AG04449 (cell line): ENCODE results near the gene ZDHHC22.
"Not testable (repeated sequence)": the region's sequence is repeated elsewhere in the genome, so short reads cannot be mapped to it uniquely, and the experiment has no call there.

Experiments
- CTCF ChIA-PET: fragments of 350-600 bp; formaldehyde crosslinking; extraction: SDS; loops from one replicate; lab custom pipeline; 2021; ENCODE audit warnings: antibody characterized with exemption; lab: Yijun Ruan, JAX
- POLR2A ChIA-PET: fragments of 400-600, 350-600 bp; formaldehyde crosslinking; extraction: SDS; loops from one replicate; lab custom pipeline; 2020; ENCODE audit warnings: antibody characterized with exemption, inconsistent platforms; lab: Yijun Ruan, JAX
- DNase-seq: peaks from one replicate; pipeline ENCODE4 v3.0.0-alpha.2; 2010; ENCODE audit warnings: low read depth, low spot score
- H3K4me3 ChIP-seq: 2 replicates; pipeline ENCODE4 v1.5.1; 2011; ENCODE audit warnings: low read depth, mild to moderate bottlenecking, control low read depth, low read length
- CTCF ChIP-seq: IDR thresholded peaks from one replicate; pipeline ENCODE4 v1.5.1; 2011; ENCODE audit warnings: mild to moderate bottlenecking, moderate library complexity, low read length, control low read depth, inconsistent platforms; ENCODE audit not compliant: insufficient read depth; ENCODE audit errors: missing control alignments

The ZDHHC22 gene

GRCh38 chr14:77178656-77179055, 37.1 kb upstream of the ZDHHC22 start:
- TF ChIP-seq CTCF: no peak
- ChIA-PET CTCF (no interaction called here), POLR2A (no interaction called here)
- no peak overlapping the region for H3K4me3 ChIP-seq
- DNase-seq: no peak

DNA sequence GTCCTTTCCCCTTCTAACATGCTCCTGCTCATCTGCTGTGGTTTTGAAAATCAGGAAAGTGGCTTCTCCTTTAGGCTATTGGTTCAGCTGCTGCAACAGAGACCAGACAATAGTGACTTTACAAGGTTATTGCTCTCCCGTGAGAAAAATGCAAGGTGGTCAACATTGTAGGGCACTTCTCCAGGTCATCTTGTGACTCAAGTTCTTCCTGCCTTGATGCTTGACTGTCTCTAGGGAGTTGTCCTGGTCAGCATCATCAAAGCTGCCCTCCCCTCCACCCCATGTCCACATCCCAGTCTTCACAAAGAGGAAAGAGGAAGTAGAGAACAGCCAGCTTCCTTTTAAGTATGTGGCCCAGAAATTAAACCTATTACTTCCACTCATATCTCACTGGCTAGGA, 36.1 kb upstream of the ZDHHC22 start:
- TF ChIP-seq CTCF: no peak
- no peak for DNase-seq
- POLR2A ChIA-PET: no interaction called here
- CTCF ChIA-PET: no interaction called here
- no peak overlapping the region for H3K4me3 ChIP-seq

DNA sequence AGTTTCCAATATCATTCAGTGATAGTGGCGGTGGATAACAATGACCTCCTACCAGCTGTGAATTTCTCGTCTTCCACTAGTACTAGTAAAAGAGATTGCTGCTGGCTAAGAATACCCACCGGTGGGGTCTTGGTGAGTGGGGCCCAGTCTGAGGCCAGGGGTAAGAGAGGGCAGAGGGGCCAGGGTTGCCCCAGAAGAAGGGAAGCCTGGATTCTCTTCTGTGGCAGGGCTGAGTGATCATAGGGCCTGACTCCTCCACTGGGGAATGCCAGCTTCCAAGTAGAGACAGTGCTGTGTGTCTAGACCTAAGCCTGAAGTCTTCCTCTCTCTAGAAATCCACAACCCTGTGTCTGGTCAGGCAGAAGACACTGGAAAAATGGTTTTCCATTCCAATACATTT, 34.3 kb upstream of the ZDHHC22 start:
- POLR2A ChIA-PET: no interaction called here

DNA sequence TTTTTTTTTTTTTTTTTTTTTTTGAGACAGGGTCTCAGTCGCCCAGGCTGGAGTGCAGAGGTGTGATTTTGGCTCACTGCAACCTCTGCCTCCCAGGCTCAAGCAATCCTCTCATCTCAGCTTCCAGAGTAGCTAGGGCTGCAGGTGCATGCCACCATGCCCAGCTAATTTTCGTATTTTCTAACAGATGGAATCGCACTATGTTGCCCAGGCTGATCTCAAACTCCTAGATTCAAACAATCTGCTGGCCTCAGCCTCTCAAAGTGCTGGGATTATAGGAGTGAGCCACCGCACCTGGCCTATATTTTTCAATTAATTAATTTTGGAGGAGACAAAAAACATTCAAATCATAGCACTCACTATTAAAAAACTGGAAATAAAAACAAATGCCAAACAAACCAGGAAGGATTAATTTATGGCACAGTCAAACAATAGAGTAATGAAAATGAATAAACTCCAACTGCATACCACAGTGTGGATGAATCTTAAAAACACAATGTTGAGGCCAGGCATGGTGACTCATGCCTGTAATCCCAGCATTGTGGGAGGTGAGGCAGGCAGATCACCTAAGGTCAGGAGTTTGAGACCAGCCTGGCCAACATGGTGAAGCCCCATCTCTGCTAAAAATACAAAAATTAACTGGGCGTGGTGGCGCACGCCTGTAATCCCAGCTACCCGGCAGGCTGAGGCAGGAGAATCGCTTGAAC, 32.5 kb upstream of the ZDHHC22 start:
- POLR2A ChIA-PET, CTCF ChIA-PET, DNase-seq, H3K4me3 ChIP-seq: not testable (repeated sequence)

More for the DNA sequence above, 34.3 kb upstream of the ZDHHC22 start:
- no peak for TF ChIP-seq CTCF
- no peak overlapping the region for H3K4me3 ChIP-seq
- CTCF ChIA-PET: no interaction called here
- DNase-seq: no peak

DNA sequence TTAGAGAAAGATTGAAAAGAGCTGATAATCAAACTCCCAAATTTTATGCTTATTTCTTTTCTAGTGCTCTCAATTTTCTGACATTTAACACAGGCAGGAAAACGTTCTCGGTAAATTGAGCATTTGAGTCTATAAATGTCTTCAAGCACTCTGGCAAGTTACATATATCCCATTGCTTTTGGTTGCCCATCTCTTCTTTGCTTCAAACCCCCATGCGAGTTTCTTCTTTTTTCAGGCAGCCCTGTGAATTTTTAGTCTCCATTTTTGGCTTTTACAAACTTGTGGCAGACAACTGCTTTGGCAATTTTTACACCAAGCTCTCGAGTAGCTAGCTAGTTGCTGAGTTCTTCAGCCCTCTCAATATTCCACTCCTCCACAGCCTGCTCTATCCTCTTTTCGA, 31.3 kb upstream of the ZDHHC22 start:
- TF ChIP-seq CTCF: no peak
- H3K4me3 ChIP-seq: no peak overlapping the region
- POLR2A ChIA-PET: no interaction called here
- CTCF ChIA-PET: no interaction called here
- no peak for DNase-seq

DNA sequence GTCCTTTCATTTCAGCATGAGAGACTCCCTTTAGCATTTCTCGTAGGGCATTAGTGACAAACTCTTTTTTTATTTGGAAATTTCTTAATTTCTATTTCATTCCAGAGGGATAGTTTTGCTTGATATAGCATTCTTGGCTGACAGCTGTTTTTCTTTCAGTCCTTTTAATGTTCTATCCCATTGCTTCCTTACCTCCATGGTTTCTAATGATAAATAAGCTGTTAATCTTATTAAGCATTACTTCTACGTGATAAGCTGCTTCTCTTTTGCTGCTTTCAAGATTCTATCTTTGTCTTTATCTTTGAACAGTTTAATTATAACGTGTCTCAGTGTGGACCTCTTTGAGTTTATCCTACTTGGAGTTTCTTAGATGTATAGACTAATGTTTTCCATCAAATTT, 28.5 kb upstream of the ZDHHC22 start:
- H3K4me3 ChIP-seq: no peak overlapping the region
- no peak for TF ChIP-seq CTCF
- ChIA-PET POLR2A (no interaction called here), CTCF (no interaction called here)
- DNase-seq: no peak

GRCh38 chr14:77161011-77161410, 19.4 kb upstream of the ZDHHC22 start:
- no peak for TF ChIP-seq CTCF
- POLR2A ChIA-PET: no interaction called here
- no peak overlapping the region for H3K4me3 ChIP-seq
- CTCF ChIA-PET: no interaction called here
- no peak for DNase-seq
